Glutamatergic neuron (in vitro differentiated cells): ENCODE measurements around the gene LAMC3. TPM values are rescaled to one million over a fixed set of nuclear protein-coding genes. Genes with fewer than 3 reads are reported as not detected.

Experiments used
- DNase-seq: peaks from one replicate; pipeline ENCODE4 v3.0.0; 2022
- H3K27ac Mint-ChIP-seq: one replicate; pipeline ENCODE4 v1.8.0; 2020; ENCODE audit warnings: mild to moderate bottlenecking, mixed read lengths, inconsistent platforms; ENCODE audit not compliant: unreplicated experiment
- H3K27me3 Mint-ChIP-seq: one replicate; pipeline ENCODE4 v1.8.0; 2020; ENCODE audit warnings: mild to moderate bottlenecking, moderate library complexity, mixed read lengths, inconsistent platforms; ENCODE audit not compliant: unreplicated experiment
- H3K36me3 Mint-ChIP-seq: one replicate; pipeline ENCODE4 v1.8.0; 2020; ENCODE audit warnings: mild to moderate bottlenecking, mixed read lengths, inconsistent platforms; ENCODE audit not compliant: unreplicated experiment
- H3K4me1 Mint-ChIP-seq: one replicate; pipeline ENCODE4 v1.8.0; 2020; ENCODE audit warnings: mild to moderate bottlenecking, low read depth, mixed read lengths, inconsistent platforms; ENCODE audit not compliant: unreplicated experiment
- H3K4me3 Mint-ChIP-seq: one replicate; pipeline ENCODE4 v1.8.0; 2020; ENCODE audit warnings: mild to moderate bottlenecking, mixed read lengths, inconsistent platforms; ENCODE audit not compliant: unreplicated experiment
- H3K9me3 Mint-ChIP-seq: one replicate; pipeline ENCODE4 v1.8.0; 2020; ENCODE audit warnings: mild to moderate bottlenecking, moderate library complexity, mixed read lengths, inconsistent platforms; ENCODE audit not compliant: unreplicated experiment
- CTCF ChIP-seq: fragments of 200-600 bp; sonication (generic); IDR thresholded peaks from one replicate; pipeline ENCODE4 v1.5.0; 2021; ENCODE audit not compliant: partially characterized antibody, unreplicated experiment
- total RNA-seq: library from RNA; stranded (reverse); fragmentation: NEBNext Ultra II Directional; extraction: Animal tissue kit (Norgen Biotek cat#: 25700); gene quantifications from one replicate; pipeline ENCODE4 v1.2.1, GENCODE V29; 2021; ENCODE audit not compliant: unreplicated experiment

LAMC3 gene
- total RNA-seq, 1 donor from 2014 or later, result 0.17 TPM

- no peak for TF ChIP-seq CTCF
- Mint-ChIP-seq H3K9me3 (peaks cover 5% of the 10 kb centered on the region), H3K4me1 (peaks cover 5% of the 10 kb centered on the region), H3K27me3 (peaks cover 3% of the 10 kb centered on the region), H3K4me3 (no peak overlapping the region), H3K36me3 (no peaks in the 10 kb centered on the region), H3K27ac (peak overlapping the region; percentile 12)
- DNase-seq, result no peak
These were observed 85.0 kb downstream of the LAMC3 start for GRCh38 chr9:131094015-131094414.

- Mint-ChIP-seq H3K4me3 (no peak overlapping the region), H3K4me1 (peaks cover 6% of the 10 kb centered on the region), H3K36me3 (no peaks in the 10 kb centered on the region), H3K9me3 (peaks cover 5% of the 10 kb centered on the region), H3K27me3 (peaks cover 3% of the 10 kb centered on the region), H3K27ac (no peak overlapping the region)
- no peak for DNase-seq
- no peak for TF ChIP-seq CTCF
These were observed 85.6 kb downstream of the LAMC3 start for GRCh38 chr9:131094622-131095021.

- TF ChIP-seq CTCF, result no peak
- H3K27me3 Mint-ChIP-seq, result peaks cover 3% of the 10 kb centered on the region
- peak overlapping the region; percentile 81 for H3K4me3 Mint-ChIP-seq
- peaks cover 6% of the 10 kb centered on the region for H3K4me1 Mint-ChIP-seq
- peaks cover 5% of the 10 kb centered on the region for H3K9me3 Mint-ChIP-seq
- no peak for DNase-seq
- H3K27ac Mint-ChIP-seq, result no peak overlapping the region
- H3K36me3 Mint-ChIP-seq, result no peaks in the 10 kb centered on the region
These were observed 86.8 kb downstream of the LAMC3 start for GRCh38 chr9:131095666-131096268.

GRCh38 chr9:131096269-131097125 is 87.5 kb downstream of the LAMC3 start, which contains the start of gene AIF1L:
Gene AIF1L, plus strand, starts transcription at chr9:131096531. Its CDS starts 99 bp downstream, at chr9:131096630.
- Mint-ChIP-seq H3K4me3 (peak within 1 kb of the TSS; percentile 81), H3K27ac (no peak within 1 kb of the TSS), H3K4me1 (peaks cover 6% of the 10 kb centered on the region), H3K27me3 (peaks cover 3% of the 10 kb centered on the region), H3K36me3 (no peaks in the 10 kb centered on the region), H3K9me3 (peaks cover 5% of the 10 kb centered on the region)
- TF ChIP-seq CTCF, result peak; percentile 49
- peak; percentile 86 for DNase-seq
